Peyer's patch (tissue), 4 donors: ENCODE data around the gene WT1. TPM values are rescaled to one million over a fixed set of nuclear protein-coding genes. Genes with fewer than 3 reads are reported as not detected.

Source experiments
- DNase-seq, 3 donors: peaks; one replicate each; pipeline ENCODE4 v3.0.0-alpha.2; 2017 to 2019
- H3K27ac ChIP-seq, 4 donors: fragments of 200-600 bp; sonication (generic); one replicate each; pipeline ENCODE4 v1.5.1; 2016 to 2019
- H3K27me3 ChIP-seq, 2 donors: fragments of 200-600 bp; sonication (generic); one replicate each; pipeline ENCODE4 v1.5.1; 2019
- H3K36me3 ChIP-seq, 3 donors: fragments of 200-600 bp; sonication (generic); one replicate each; pipeline ENCODE4 v1.5.1; 2016 to 2019
- H3K4me1 ChIP-seq, 4 donors: fragments of 200-600 bp; sonication (generic); one replicate each; pipeline ENCODE4 v1.5.1; 2016 to 2019
- H3K4me3 ChIP-seq, 4 donors: fragments of 200-600 bp; sonication (generic); 1 replicate in 3 of 4; 2 replicates in 1 of 4; pipeline ENCODE4 v1.5.1; 2016 to 2019; ENCODE audit warnings: mild to moderate bottlenecking in 1 of 4
- H3K9me3 ChIP-seq, 4 donors: fragments of 200-600 bp; sonication (generic); one replicate each; pipeline ENCODE4 v1.5.1; 2016 to 2019; ENCODE audit warnings: mild to moderate bottlenecking in 1 of 4
- CTCF ChIP-seq, 6 experiments: fragments of 450-650 bp in 4 of 6; fragments of 200-600 bp in 2 of 6; sonication (generic) in 1 of 6; IDR thresholded peaks; one replicate each; pipeline ENCODE4 v1.5.1; 2017 to 2019; ENCODE audit warnings: antibody characterized with exemption in 6 of 6, mild to moderate bottlenecking in 3 of 6, moderate library complexity in 1 of 6
- POLR2A ChIP-seq, 2 donors: fragments of 450-650 bp; IDR thresholded peaks; one replicate each; pipeline ENCODE4 v1.5.1; 2017; ENCODE audit warnings: antibody characterized with exemption in 2 of 2, mild to moderate bottlenecking in 2 of 2, moderate library complexity in 2 of 2
- total RNA-seq, 4 donors: library from RNA; depleted of rRNA; stranded (reverse); fragments of >200 nt; gene quantifications; one replicate each; pipeline ENCODE4 v1.1.0, GENCODE V29; 2016

Gene WT1
- total RNA-seq, 4 donors from 2014 or later = not detected

- TF ChIP-seq POLR2A (IDR thresholded peaks at IDR 0.05) (no peak), CTCF (IDR thresholded peaks at IDR 0.05) (no peak)
- Histone ChIP-seq H3K36me3 (no peaks in the 10 kb centered on the region), H3K4me1 (no peaks in the 10 kb centered on the region), H3K4me3 (no peak overlapping the region), H3K9me3 (no peaks in the 10 kb centered on the region), H3K27ac (no peak overlapping the region), H3K27me3 (no peaks in the 10 kb centered on the region)
- DNase-seq = no peak
Measured at GRCh38 chr11:32454993-32455392, 19.7 kb upstream of the WT1 start.

- TF ChIP-seq POLR2A (IDR thresholded peaks at IDR 0.05) = no peak
- TF ChIP-seq CTCF (IDR thresholded peaks at IDR 0.05) = no peak
- no peaks in the 10 kb centered on the region for H3K36me3 ChIP-seq
- no peaks in the 10 kb centered on the region for H3K4me1 ChIP-seq
- H3K27me3 ChIP-seq = no peaks in the 10 kb centered on the region
- DNase-seq = no peak
- H3K9me3 ChIP-seq = no peaks in the 10 kb centered on the region
- no peak overlapping the region for H3K4me3 ChIP-seq
- H3K27ac ChIP-seq = no peak overlapping the region
Measured at GRCh38 chr11:32451808-32452207, 16.5 kb upstream of the WT1 start.

- TF ChIP-seq POLR2A (IDR thresholded peaks at IDR 0.05) (no peak), CTCF (IDR thresholded peaks at IDR 0.05) (no peak)
- H3K9me3 ChIP-seq = no peaks in the 10 kb centered on the region
- no peaks in the 10 kb centered on the region for H3K27me3 ChIP-seq
- no peaks in the 10 kb centered on the region for H3K4me1 ChIP-seq
- H3K4me3 ChIP-seq = no peak overlapping the region
- DNase-seq = no peak
- H3K36me3 ChIP-seq = no peaks in the 10 kb centered on the region
- no peak overlapping the region for H3K27ac ChIP-seq
Measured at GRCh38 chr11:32450372-32450771, 15.0 kb upstream of the WT1 start.

GRCh38 chr11:32448232-32448631 is 12.9 kb upstream of the WT1 start:
- Histone ChIP-seq H3K9me3 (no peaks in the 10 kb centered on the region), H3K36me3 (no peaks in the 10 kb centered on the region), H3K27ac (no peak overlapping the region), H3K27me3 (no peaks in the 10 kb centered on the region), H3K4me1 (no peaks in the 10 kb centered on the region), H3K4me3 (no peak overlapping the region)
- no peak for DNase-seq
- no peak for TF ChIP-seq POLR2A (IDR thresholded peaks at IDR 0.05)
- no peak for TF ChIP-seq CTCF (IDR thresholded peaks at IDR 0.05)

GRCh38 chr11:32447252-32447651 is 11.9 kb upstream of the WT1 start:
- no peak for TF ChIP-seq POLR2A (IDR thresholded peaks at IDR 0.05)
- TF ChIP-seq CTCF (IDR thresholded peaks at IDR 0.05) = no peak
- no peaks in the 10 kb centered on the region for H3K36me3 ChIP-seq
- no peak for DNase-seq
- no peaks in the 10 kb centered on the region for H3K4me1 ChIP-seq
- no peak overlapping the region for H3K27ac ChIP-seq
- no peaks in the 10 kb centered on the region for H3K9me3 ChIP-seq
- H3K27me3 ChIP-seq = peaks cover 0 to 4% of the 10 kb centered on the region in 2 donors
- H3K4me3 ChIP-seq = no peak overlapping the region

GRCh38 chr11:32446227-32446626 is 10.9 kb upstream of the WT1 start:
- no peak for DNase-seq
- Histone ChIP-seq H3K27ac (no peak overlapping the region), H3K36me3 (no peaks in the 10 kb centered on the region), H3K27me3 (peaks cover 0 to 13% of the 10 kb centered on the region in 2 donors), H3K4me3 (no peak overlapping the region), H3K9me3 (no peaks in the 10 kb centered on the region), H3K4me1 (no peaks in the 10 kb centered on the region)
- TF ChIP-seq CTCF (IDR thresholded peaks at IDR 0.05) (no peak), POLR2A (IDR thresholded peaks at IDR 0.05) (no peak)
